Spleen (tissue), 11 donors: ENCODE data around the gene CD200. TPM values are rescaled to one million over a fixed set of nuclear protein-coding genes. Genes with fewer than 3 reads are reported as not detected.

ENCODE experiments used
- DNase-seq: peaks from one replicate; pipeline ENCODE4 v3.0.0-alpha.2; 2020
- H3K27ac ChIP-seq, 8 donors: fragments of 200-600 bp; sonication (generic) in 7 of 8; 1 replicate in 4 of 8; 2 replicates in 4 of 8; pipeline versions ENCODE4 v1.5.0 to v1.8.0; 2016 to 2021; ENCODE audit warnings: inconsistent platforms in 4 of 8, mild to moderate bottlenecking in 4 of 8, moderate library complexity in 1 of 8
- H3K27me3 ChIP-seq, 7 donors: fragments of 200-600 bp; sonication (generic) in 6 of 7; replicated peaks in 1 of 7; 1 replicate in 4 of 7; 2 replicates in 3 of 7; pipeline versions ENCODE4 v1.5.0 to v1.8.0; 2016 to 2021; ENCODE audit warnings: inconsistent platforms in 3 of 7, mild to moderate bottlenecking in 1 of 7
- H3K36me3 ChIP-seq, 6 donors: fragments of 200-600 bp; sonication (generic) in 5 of 6; 1 replicate in 4 of 6; 2 replicates in 2 of 6; pipeline versions ENCODE4 v1.5.0 to v1.8.0; 2016 to 2021; ENCODE audit warnings: inconsistent platforms in 2 of 6
- H3K4me1 ChIP-seq, 6 donors: fragments of 200-600 bp; sonication (generic) in 5 of 6; 1 replicate in 3 of 6; 2 replicates in 3 of 6; pipeline versions ENCODE4 v1.5.0 to v1.8.0; 2016 to 2021; ENCODE audit warnings: inconsistent platforms in 3 of 6
- H3K4me3 ChIP-seq, 8 donors: fragments of 200-600 bp; sonication (generic) in 7 of 8; 1 replicate in 4 of 8; 2 replicates in 4 of 8; pipeline versions ENCODE4 v1.5.0 to v1.8.0; 2016 to 2021; ENCODE audit warnings: inconsistent platforms in 4 of 8, mild to moderate bottlenecking in 4 of 8, moderate library complexity in 2 of 8
- H3K9me3 ChIP-seq, 8 donors: fragments of 200-600 bp; sonication (generic) in 7 of 8; 1 replicate in 4 of 8; 2 replicates in 4 of 8; pipeline versions ENCODE4 v1.5.0 to v1.8.0; 2016 to 2021; ENCODE audit warnings: inconsistent platforms in 4 of 8
- POLR2A ChIP-seq, 3 donors: fragments of 450-650 bp; IDR thresholded peaks; one replicate each; pipeline ENCODE4 v1.5.1; 2017; ENCODE audit warnings: antibody characterized with exemption in 3 of 3, mild to moderate bottlenecking in 1 of 3
- POLR2AphosphoS5 ChIP-seq, 3 donors: sonication (generic); formaldehyde crosslinking; IDR thresholded peaks; one replicate each; pipeline ENCODE4 v1.5.1; 2017; ENCODE audit warnings: antibody characterized with exemption in 3 of 3
- WGBS, 5 donors: extraction: QIAGEN DNeasy Blood & Tissue Kit in 3 of 5; methylation state at CpG; one replicate each; pipeline versions ENCODE4 v1.1.5 to v1.1.7; 2013 to 2018; 5-methylcytosine and 5-hydroxymethylcytosine counted together
- intact Hi-C: fragments of 100-400 bp; cut with DNase I; formaldehyde crosslinking; loops from one replicate; pipeline ENCODE4 v1.15.0; 2023; ENCODE audit warnings: low total_unique reads
- polyA plus RNA-seq, 3 donors: library from polyadenylated mRNA; stranded (reverse); fragments of 200-250 nt; gene quantifications; one replicate each; pipeline ENCODE4 v1.2.1, GENCODE V29; 2013
- total RNA-seq, 7 donors: library from RNA; depleted of rRNA in 3 of 7; stranded (reverse); fragments of >200 nt in 3 of 7; fragmentation: NEBNext Ultra II Directional in 4 of 7; extraction: Animal tissue kit (Norgen Biotek cat#: 25700) in 4 of 7; gene quantifications; one replicate each; pipeline versions ENCODE4 v1.1.0 to v1.2.1, GENCODE V29; 2016 to 2021
- TF ChIP-seq, protein P1 (sequence below), 11 experiments: fragments of 200-600 bp in 7 of 11; fragments of 450-650 bp in 4 of 11; sonication (generic) in 4 of 11; IDR thresholded peaks in 8 of 11; conservative IDR thresholded peaks in 3 of 11; 1 replicate in 7 of 11; 2 replicates in 4 of 11; pipeline versions ENCODE4 v1.4.0 to v1.8.0; 2016 to 2021; ENCODE audit warnings: antibody characterized with exemption in 11 of 11, inconsistent platforms in 4 of 11, mild to moderate bottlenecking in 1 of 11
- donor health status: healthy with polysubstance abuse.
- donor health status: DM: no; HTN: no; CAD: no; lungs with moderate emphysema.
- donor health status: DM: no; HTN: no; CAD: no.
- donor health status: Bipolar disorder and iron deficiency.
- donor health status: healthy.
- donor health status: DM: no; HTN: no; CAD: no.
- donor health status: DM: yes; HTN: yes; CAD: no.

Gene CD200
- total and polyA plus RNA-seq, 10 donors: 4.3 to 13.1 (median 6.6) TPM

DNA sequence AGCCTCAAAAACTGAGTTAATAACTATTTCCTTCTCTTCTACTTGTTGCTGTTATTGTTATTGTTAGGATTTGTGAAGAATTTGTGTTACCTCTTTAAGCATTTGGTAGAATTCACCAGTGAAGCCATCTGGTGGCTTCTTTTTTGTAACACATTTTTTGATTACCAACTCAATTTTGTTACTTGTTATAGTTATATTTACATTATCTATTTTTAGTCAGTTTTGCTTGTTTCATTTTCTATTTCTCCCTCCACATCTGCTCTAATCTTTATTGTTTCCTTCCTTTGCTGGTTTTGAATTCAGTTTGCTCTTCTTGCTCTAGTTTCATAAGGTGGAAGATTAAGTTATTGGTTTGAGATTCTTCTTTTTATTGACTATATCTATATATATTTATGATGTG is 35.2 kb upstream of the CD200 start:
- H3K27ac ChIP-seq: peak overlapping the region in 7 of 8 donors; percentile 27 to 79 (median 71)
- H3K36me3 ChIP-seq: no peaks in the 10 kb centered on the region
- no peaks in the 10 kb centered on the region for H3K27me3 ChIP-seq
- no peaks in the 10 kb centered on the region for H3K9me3 ChIP-seq
- H3K4me3 ChIP-seq: peak overlapping the region in 1 of 8 donors; percentile 19
- intact Hi-C loops: loop anchor here (10.0 kb wide), 1 partner anchor 237 kb away; no protein-coding TSS in a partner anchor
- DNase-seq: no peak
- peaks cover 0 to 41% (median 22%) of the 10 kb centered on the region in 6 donors for H3K4me1 ChIP-seq
- TF ChIP-seq POLR2AphosphoS5 (IDR thresholded peaks at IDR 0.05) (no peak), POLR2A (IDR thresholded peaks at IDR 0.05) (no peak)
- TF ChIP-seq, protein P1, sequence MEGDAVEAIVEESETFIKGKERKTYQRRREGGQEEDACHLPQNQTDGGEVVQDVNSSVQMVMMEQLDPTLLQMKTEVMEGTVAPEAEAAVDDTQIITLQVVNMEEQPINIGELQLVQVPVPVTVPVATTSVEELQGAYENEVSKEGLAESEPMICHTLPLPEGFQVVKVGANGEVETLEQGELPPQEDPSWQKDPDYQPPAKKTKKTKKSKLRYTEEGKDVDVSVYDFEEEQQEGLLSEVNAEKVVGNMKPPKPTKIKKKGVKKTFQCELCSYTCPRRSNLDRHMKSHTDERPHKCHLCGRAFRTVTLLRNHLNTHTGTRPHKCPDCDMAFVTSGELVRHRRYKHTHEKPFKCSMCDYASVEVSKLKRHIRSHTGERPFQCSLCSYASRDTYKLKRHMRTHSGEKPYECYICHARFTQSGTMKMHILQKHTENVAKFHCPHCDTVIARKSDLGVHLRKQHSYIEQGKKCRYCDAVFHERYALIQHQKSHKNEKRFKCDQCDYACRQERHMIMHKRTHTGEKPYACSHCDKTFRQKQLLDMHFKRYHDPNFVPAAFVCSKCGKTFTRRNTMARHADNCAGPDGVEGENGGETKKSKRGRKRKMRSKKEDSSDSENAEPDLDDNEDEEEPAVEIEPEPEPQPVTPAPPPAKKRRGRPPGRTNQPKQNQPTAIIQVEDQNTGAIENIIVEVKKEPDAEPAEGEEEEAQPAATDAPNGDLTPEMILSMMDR (IDR thresholded peaks at IDR 0.05 in 8 of 11, conservative IDR thresholded peaks at IDR 0.05 in 3 of 11): no peak

DNA sequence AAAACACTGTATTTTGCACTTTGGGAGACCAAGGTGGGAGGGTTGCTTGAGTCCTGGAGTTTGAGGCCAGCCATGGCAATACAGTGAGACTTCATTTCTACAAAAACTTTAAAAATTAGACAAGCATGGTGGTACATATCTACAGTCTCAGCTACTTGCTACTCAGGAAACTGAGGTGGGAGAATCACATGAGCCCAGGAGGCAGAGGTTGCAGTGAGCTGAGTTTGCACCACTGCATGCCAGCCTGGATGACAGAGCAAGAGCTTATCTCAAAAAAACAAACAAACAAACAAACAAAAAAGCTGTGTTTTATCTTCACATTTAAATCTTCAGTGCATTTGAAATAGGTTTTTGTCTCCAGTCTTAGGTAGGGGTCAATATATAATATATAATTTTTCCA is 34.2 kb upstream of the CD200 start:
- intact Hi-C loops: loop anchor here (10.0 kb wide), 1 partner anchor 236 kb away; no protein-coding TSS in a partner anchor
- DNase-seq: no peak
- no peak overlapping the region for H3K4me3 ChIP-seq
- no peaks in the 10 kb centered on the region for H3K27me3 ChIP-seq
- H3K27ac ChIP-seq: peak overlapping the region in 5 of 8 donors; percentile 1 to 79 (median 71)
- H3K4me1 ChIP-seq: peaks cover 4 to 43% (median 28%) of the 10 kb centered on the region in 6 donors
- H3K9me3 ChIP-seq: no peaks in the 10 kb centered on the region
- no peaks in the 10 kb centered on the region for H3K36me3 ChIP-seq
- TF ChIP-seq POLR2AphosphoS5 (IDR thresholded peaks at IDR 0.05) (no peak), POLR2A (IDR thresholded peaks at IDR 0.05) (no peak)
- TF ChIP-seq, protein P1 (IDR thresholded peaks at IDR 0.05 in 8 of 11, conservative IDR thresholded peaks at IDR 0.05 in 3 of 11): no peak

DNA sequence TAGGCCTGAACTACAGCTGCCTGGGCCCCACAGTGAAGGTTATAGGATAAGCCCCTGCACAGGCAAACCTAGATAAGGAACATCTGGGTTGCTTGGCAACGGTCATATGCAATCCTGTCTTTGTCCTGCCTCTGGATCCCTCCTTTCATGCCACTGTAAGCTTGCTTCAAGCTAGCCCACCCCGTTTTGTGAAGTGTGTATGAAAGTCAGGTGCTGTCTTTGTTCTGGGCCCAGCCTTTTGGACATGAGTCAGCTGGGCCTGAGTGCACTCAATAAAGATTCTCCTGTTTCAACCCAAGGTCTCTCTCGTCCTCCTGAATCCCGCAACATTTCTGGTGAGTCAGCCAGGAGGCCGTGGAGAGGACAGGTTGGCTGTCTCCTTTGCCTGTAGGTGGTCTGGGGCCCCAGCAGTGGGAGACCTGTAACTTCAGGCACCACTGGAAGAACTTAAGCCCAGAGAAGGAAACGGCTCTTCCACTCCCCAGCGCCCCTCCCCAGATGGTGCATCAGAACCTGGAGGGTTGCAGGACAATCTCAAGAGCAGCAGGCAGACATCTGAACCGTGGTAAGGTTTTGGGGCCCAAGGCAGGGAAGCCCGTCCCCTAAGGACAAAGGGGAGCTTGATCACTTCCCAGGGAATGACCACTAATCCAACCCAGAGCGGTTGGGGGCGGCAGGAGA is 30.7 kb upstream of the CD200 start:
- DNase-seq: no peak
- intact Hi-C loops: no loop called here
- Histone ChIP-seq H3K9me3 (no peaks in the 10 kb centered on the region), H3K27ac (peak overlapping the region in 2 of 8 donors; percentile 61 to 80), H3K27me3 (no peaks in the 10 kb centered on the region), H3K4me1 (peaks cover 8 to 40% (median 35%) of the 10 kb centered on the region in 6 donors), H3K4me3 (peak overlapping the region in 3 of 8 donors; percentile 38 to 67 (median 38)), H3K36me3 (no peaks in the 10 kb centered on the region)
- 82 to 88% (median 85%) methylated on average over 10 to 11 of the region's 11 CpGs for WGBS, 5 donors
- TF ChIP-seq POLR2AphosphoS5 (IDR thresholded peaks at IDR 0.05) (no peak), POLR2A (IDR thresholded peaks at IDR 0.05) (no peak)
- TF ChIP-seq, protein P1 (IDR thresholded peaks at IDR 0.05 in 8 of 11, conservative IDR thresholded peaks at IDR 0.05 in 3 of 11): no peak

DNA sequence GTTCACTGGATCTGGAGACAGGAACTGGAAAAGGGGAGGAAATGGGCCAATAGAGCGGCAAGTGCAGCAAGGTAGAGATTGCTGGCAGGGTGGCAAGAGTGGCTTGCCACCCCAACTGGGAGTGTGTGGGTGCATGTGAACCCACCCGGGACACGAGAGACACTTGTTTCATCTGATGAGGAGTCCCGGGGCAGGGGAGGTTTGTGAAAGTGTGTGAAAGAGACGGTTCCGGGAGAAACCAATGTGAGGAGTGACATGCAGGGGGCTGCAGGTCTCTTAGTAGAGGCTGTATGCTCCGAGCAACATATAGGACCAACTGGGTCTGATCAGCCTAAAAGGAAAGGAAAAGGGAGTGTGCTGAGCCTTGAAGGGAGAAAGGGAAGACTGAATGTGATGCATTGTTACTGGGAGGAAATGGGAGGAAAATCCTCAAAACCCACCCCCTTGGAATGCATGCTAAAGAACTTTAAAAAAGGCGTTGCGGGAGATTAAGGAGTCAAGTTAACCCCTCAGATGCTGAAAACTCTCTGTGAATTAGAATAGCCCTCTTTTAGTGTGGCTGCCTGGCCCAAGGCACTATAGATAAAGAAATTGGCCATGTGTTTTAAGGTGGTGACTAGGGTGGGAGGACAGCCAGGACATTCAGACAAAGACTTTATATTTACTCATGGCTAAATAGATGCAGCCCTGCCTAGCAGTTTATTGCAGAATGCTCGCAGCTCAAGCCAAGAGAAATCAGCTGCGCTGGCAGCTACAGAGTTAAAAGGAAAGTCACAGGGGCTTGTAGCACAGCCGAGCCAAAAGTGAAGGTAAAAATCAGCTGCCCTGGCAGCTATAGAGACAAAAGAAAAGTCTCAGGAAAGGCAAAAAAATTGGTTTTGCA is 29.8 kb upstream of the CD200 start:
- intact Hi-C loops: no loop called here
- Histone ChIP-seq H3K27ac (peak overlapping the region in 6 of 8 donors; percentile 33 to 80 (median 63)), H3K36me3 (no peaks in the 10 kb centered on the region), H3K9me3 (no peaks in the 10 kb centered on the region), H3K4me3 (peak overlapping the region; percentile 24 to 67 (median 38)), H3K4me1 (peaks cover 7 to 32% (median 26%) of the 10 kb centered on the region in 6 donors), H3K27me3 (no peaks in the 10 kb centered on the region)
- WGBS, 5 donors: 38 to 50% (median 40%) methylated on average over 12 of the region's 12 CpGs
- TF ChIP-seq, protein P1 (IDR thresholded peaks at IDR 0.05 in 8 of 11, conservative IDR thresholded peaks at IDR 0.05 in 3 of 11): no peak
- TF ChIP-seq POLR2AphosphoS5 (IDR thresholded peaks at IDR 0.05) (no peak), POLR2A (IDR thresholded peaks at IDR 0.05) (no peak)
- no peak for DNase-seq
